Activated T-cell treated with anti-CD3 and anti-CD28 coated beads, Interleukin-2, amount 50 U/mL, for 72 hours (primary cell): Measurements from ENCODE around the gene PAX7. TPM values are rescaled to one million over a fixed set of nuclear protein-coding genes. Genes with fewer than 3 reads are reported as not detected.

Source experiments
- ATAC-seq, 2 donors: fragments of 150-1000 bp; cut with Tn5 transposase; replicated peaks in 1 of 2; 2 replicates each; pipeline ENCODE4 v1.10.0; 2021; ENCODE audit warnings: moderate library complexity in 2 of 2, mild to moderate bottlenecking in 1 of 2
- DNase-seq, 2 donors: peaks; one replicate each; pipeline ENCODE4 v3.0.0; 2021 to 2022; ENCODE audit warnings: mixed read lengths in 1 of 2
- H3K27ac Mint-ChIP-seq: one replicate; pipeline ENCODE4 v1.8.0; 2022; ENCODE audit warnings: mild to moderate bottlenecking, moderate library complexity, mixed read lengths
- H3K27me3 Mint-ChIP-seq: one replicate; pipeline ENCODE4 v1.8.0; 2022; ENCODE audit warnings: low read depth, mixed read lengths
- H3K36me3 Mint-ChIP-seq, 2 donors: one replicate each; pipeline ENCODE4 v1.8.0; 2022; ENCODE audit warnings: mixed read lengths in 2 of 2, mild to moderate bottlenecking in 1 of 2; ENCODE audit not compliant: insufficient read depth in 2 of 2
- H3K4me1 Mint-ChIP-seq: one replicate; pipeline ENCODE4 v1.8.0; 2022; ENCODE audit warnings: low read depth, mixed read lengths
- H3K4me3 Mint-ChIP-seq, 2 donors: one replicate each; pipeline ENCODE4 v1.8.0; 2022; ENCODE audit warnings: mild to moderate bottlenecking in 2 of 2, mixed read lengths in 2 of 2, moderate library complexity in 2 of 2
- H3K9me3 Mint-ChIP-seq, 2 donors: one replicate each; pipeline ENCODE4 v1.8.0; 2022; ENCODE audit warnings: mixed read lengths in 2 of 2
- total RNA-seq, 2 donors: library from RNA; stranded (reverse); gene quantifications; one replicate each; pipeline ENCODE4 v1.2.3, GENCODE V29; 2022

PAX7 gene
- total RNA-seq, 2 donors from 2014 or later: not detected

- H3K4me1 Mint-ChIP-seq: peaks cover 46% of the 10 kb centered on the region
- no peak overlapping the region for H3K27ac Mint-ChIP-seq
- ATAC-seq (no peak), DNase-seq (peak in 1 of 2 donors; percentile 23)
- H3K27me3 Mint-ChIP-seq: peaks cover 98% of the 10 kb centered on the region
- H3K4me3 Mint-ChIP-seq: peak overlapping the region in 1 of 2 donors; percentile 23
- peaks cover 0 to 2% of the 10 kb centered on the region in 2 donors for H3K36me3 Mint-ChIP-seq
- no peaks in the 10 kb centered on the region for H3K9me3 Mint-ChIP-seq
These were observed 2.3 kb downstream of the PAX7 start for GRCh38 chr1:18632783-18633421.

- DNase-seq: no peak
- H3K27me3 Mint-ChIP-seq: peaks cover 98% of the 10 kb centered on the region
- ATAC-seq: peak in 1 of 2 donors; percentile 12
- H3K27ac Mint-ChIP-seq: no peak overlapping the region
- H3K4me1 Mint-ChIP-seq: peaks cover 46% of the 10 kb centered on the region
- no peaks in the 10 kb centered on the region for H3K9me3 Mint-ChIP-seq
- peak overlapping the region in 1 of 2 donors; percentile 23 for H3K4me3 Mint-ChIP-seq
- peaks cover 0 to 2% of the 10 kb centered on the region in 2 donors for H3K36me3 Mint-ChIP-seq
These were observed 2.9 kb downstream of the PAX7 start for GRCh38 chr1:18633422-18634155.

DNA sequence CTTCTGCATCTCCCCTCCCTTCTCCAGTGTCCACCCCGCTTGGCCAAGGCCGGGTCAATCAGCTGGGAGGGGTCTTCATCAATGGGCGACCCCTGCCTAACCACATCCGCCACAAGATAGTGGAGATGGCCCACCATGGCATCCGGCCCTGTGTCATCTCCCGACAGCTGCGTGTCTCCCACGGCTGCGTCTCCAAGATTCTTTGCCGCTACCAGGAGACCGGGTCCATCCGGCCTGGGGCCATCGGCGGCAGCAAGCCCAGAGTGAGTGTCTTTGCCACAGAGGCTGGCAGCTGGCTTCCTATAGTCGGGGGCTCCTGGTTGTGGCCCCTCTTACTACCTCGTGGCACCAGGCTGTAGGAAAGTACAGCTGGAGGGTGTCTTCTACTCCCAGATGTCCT lies 3.6 kb downstream of the PAX7 start:
- peaks cover 0 to 2% of the 10 kb centered on the region in 2 donors for H3K36me3 Mint-ChIP-seq
- H3K4me3 Mint-ChIP-seq: no peak overlapping the region
- H3K27ac Mint-ChIP-seq: no peak overlapping the region
- peaks cover 98% of the 10 kb centered on the region for H3K27me3 Mint-ChIP-seq
- H3K4me1 Mint-ChIP-seq: peaks cover 46% of the 10 kb centered on the region
- DNase-seq (no peak), ATAC-seq (no peak)
- no peaks in the 10 kb centered on the region for H3K9me3 Mint-ChIP-seq

DNA sequence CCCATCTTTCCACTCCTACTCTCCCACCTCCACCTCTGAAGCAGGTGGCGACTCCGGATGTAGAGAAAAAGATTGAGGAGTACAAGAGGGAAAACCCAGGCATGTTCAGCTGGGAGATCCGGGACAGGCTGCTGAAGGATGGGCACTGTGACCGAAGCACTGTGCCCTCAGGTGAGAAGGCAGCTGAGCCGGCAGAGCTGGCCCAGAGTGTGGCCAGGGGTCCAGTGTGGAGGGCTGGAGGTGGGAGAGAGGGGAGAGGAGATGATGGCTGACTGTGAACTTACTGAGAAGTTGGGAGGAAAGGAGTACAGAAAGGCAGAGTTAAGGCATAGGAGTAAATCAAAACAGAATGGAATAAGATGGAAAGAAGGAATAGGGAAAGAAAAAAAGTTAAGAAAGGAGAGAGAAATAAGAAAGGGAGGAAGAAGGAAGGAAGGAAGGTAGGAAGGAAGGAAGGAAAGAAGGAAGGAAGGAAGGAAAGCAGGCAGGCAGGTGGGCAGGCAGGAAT lies 4.5 kb downstream of the PAX7 start:
- H3K9me3 Mint-ChIP-seq: no peaks in the 10 kb centered on the region
- peaks cover 0 to 2% of the 10 kb centered on the region in 2 donors for H3K36me3 Mint-ChIP-seq
- H3K27ac Mint-ChIP-seq: no peak overlapping the region
- DNase-seq (no peak), ATAC-seq (no peak)
- peaks cover 50% of the 10 kb centered on the region for H3K4me1 Mint-ChIP-seq
- peaks cover 100% of the 10 kb centered on the region for H3K27me3 Mint-ChIP-seq
- no peak overlapping the region for H3K4me3 Mint-ChIP-seq

DNA sequence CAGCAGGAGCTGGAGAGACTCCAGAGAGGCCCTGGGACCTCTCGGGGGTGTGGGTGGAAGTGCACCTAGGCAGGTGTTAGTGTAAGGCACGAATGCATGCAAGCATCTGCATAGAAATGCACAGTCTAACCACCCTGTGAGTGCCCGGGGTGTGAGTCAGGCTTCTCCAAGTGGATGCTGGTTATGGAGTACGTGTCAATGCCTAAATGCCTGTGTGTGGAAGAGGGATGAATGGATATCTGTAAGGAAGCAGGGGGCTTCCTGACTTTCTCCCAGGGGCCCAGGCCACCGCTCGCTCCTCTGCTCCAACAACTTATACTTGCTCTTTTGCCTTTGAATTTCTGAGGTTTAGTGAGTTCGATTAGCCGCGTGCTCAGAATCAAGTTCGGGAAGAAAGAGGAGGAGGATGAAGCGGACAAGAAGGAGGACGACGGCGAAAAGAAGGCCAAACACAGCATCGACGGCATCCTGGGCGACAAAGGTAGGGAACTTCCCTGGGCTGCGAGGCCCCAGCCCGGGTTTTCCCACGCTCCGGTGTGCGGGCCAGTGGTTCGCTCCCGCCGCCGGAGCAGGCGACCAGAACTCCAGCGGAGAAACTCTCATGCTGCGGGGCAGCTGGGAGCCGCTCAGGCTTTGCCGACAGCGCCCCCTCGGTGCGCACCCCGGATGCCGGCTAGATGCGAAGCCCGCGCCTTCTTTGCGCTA lies 5.4 kb downstream of the PAX7 start:
- Mint-ChIP-seq H3K27me3 (peaks cover 100% of the 10 kb centered on the region), H3K36me3 (peaks cover 0 to 2% of the 10 kb centered on the region in 2 donors), H3K9me3 (no peaks in the 10 kb centered on the region), H3K27ac (peak overlapping the region; percentile 3), H3K4me1 (peaks cover 53% of the 10 kb centered on the region), H3K4me3 (peak overlapping the region in 1 of 2 donors; percentile 47)
- DNase-seq (peak in 1 of 2 donors; percentile 39), ATAC-seq (peak in 1 of 2 donors; percentile 42)

DNA sequence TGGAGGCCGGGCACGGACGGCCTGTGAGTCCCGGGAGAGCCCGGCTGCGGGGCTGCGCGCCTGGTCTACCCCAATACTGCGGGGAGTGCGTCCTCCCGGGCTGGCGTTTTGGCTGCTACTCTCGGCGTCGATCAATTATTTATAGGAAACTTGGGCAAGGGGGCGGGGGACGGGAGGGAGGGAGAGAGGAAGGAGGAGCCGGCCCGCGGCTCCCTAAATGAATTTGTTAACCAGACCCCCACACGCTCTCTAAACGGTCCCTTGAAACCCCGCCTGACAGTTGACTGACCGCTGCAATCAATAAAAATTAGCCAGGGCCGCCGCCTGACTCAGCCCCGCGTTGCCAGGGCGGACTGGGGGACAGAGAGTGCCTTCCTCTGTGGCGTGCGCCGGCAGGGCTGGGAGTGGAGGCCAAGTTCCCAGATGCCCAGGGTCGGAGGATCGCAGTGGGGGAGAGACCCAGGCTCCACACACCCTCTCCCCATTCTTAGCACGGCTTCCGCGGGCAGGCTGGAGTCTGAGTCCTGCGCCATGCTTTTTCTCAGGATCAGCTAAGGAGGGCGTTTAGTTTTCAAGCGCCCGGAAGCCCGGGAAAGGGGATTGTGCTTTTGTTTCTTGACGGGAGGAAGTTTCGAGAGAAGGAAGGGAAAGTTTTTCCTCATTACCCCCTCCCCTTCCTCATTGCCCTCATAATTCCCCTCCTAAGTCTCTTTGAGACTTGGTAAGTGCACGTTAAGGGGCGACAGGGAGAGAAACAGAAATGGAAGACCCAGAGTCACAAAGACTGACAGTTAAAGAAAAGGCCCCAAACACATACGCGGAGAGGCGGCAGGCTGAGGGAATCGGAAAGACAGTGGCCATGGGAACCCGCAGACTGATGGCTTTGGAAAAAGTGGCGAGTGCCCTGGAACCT lies 6.2 kb downstream of the PAX7 start:
- H3K9me3 Mint-ChIP-seq: no peaks in the 10 kb centered on the region
- no peak overlapping the region for H3K27ac Mint-ChIP-seq
- H3K4me3 Mint-ChIP-seq: peak overlapping the region in 1 of 2 donors; percentile 47
- ATAC-seq (no peak), DNase-seq (no peak)
- peaks cover 0 to 2% of the 10 kb centered on the region in 2 donors for H3K36me3 Mint-ChIP-seq
- peaks cover 100% of the 10 kb centered on the region for H3K27me3 Mint-ChIP-seq
- H3K4me1 Mint-ChIP-seq: peaks cover 52% of the 10 kb centered on the region

DNA sequence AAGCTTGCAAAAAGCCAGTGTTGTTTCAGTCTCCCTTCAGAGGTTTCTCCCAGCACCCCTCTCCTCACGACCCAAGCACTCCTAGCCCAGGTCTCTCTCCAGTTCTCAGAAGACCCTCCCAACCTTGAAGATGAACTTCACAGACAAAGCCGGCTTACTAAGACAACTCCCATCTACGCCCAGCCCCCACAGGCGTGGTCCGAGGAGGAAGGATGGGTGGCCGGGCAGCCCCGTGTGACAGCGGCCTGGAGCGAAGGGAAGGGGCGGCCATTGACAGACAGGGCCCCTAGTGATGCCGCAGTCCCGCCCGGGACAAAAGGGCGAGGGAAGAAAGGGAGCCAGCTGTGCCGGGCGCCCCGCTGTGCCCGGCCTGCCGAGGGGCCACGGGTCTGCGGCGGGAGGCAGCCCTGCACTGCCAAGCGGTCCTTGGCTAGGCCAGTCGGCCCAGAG lies 6.9 kb downstream of the PAX7 start:
- H3K4me3 Mint-ChIP-seq: peak overlapping the region in 1 of 2 donors; percentile 21
- H3K36me3 Mint-ChIP-seq: no peaks in the 10 kb centered on the region
- H3K27ac Mint-ChIP-seq: no peak overlapping the region
- DNase-seq (no peak), ATAC-seq (no peak)
- H3K4me1 Mint-ChIP-seq: peaks cover 48% of the 10 kb centered on the region
- no peaks in the 10 kb centered on the region for H3K9me3 Mint-ChIP-seq
- peaks cover 99% of the 10 kb centered on the region for H3K27me3 Mint-ChIP-seq

DNA sequence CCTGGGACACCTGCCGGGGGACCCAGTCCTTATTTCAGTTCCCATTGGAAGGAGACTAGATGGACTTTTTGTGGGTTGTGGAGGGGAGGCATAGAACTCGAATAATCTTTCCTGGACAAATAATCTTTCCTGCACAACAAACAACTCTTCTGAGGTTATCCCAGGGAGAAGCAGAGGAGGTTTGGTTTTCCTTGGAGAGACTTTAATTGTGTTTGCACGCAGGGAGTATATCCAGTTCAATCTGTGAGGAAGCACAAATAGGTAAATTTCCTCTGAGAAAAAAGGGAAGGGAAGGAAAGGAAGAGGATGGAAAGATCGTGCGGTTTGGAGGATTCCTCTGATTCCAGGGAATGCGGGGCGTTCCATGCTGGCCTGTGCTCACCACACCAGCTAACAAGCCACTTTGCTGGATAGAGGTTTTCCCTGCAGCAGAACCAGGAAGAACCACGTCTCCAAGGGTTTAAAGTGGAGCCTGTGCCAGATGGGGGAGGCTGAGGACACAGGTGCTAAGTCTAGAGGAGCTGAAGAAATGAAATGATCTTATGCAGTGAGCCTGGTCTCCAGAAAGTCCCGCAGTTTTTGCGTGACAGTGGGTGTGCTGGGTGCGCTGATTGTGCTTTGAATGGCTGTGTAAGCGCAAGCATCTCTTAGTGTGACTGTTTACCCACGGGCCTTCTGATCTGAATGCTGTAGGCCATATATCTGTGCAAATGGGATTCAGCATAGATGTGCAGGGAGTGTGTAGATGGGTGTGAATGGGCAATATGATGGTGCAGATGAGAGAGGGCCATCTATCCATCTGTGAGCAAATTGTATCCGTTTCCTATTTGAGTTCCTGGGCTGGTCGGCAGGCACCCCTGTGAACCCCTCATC lies 7.6 kb downstream of the PAX7 start:
- no peaks in the 10 kb centered on the region for H3K36me3 Mint-ChIP-seq
- H3K4me1 Mint-ChIP-seq: peaks cover 45% of the 10 kb centered on the region
- ATAC-seq (no peak), DNase-seq (no peak)
- H3K27ac Mint-ChIP-seq: no peak overlapping the region
- no peak overlapping the region for H3K4me3 Mint-ChIP-seq
- H3K27me3 Mint-ChIP-seq: peaks cover 99% of the 10 kb centered on the region
- H3K9me3 Mint-ChIP-seq: no peaks in the 10 kb centered on the region

DNA sequence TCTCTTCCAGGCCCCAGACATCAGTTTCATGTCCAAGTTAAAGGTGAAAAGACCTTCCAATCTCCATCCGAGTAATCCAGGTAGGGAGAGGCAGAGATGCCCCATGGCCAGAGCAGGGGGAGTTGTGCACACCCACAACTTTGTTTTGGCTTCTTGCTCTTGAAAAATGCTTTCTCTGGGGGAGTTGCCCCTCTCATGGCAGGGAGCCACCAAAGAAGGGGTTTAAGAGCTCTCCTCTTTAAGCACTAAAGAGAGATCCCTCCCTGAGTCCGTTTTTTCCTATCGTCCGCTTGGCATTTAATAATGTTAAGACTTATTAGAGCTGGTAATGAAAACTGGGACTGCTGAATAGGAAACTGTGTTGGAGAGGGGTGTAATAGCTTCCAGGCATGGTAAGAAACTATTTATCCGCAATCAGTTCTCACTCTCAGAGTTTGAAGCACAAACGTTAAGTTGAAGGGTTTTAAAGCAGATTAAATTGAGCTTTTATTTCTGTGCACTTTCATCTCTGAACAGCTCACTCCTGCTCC lies 8.3 kb downstream of the PAX7 start:
- ATAC-seq (no peak), DNase-seq (no peak)
- Mint-ChIP-seq H3K4me3 (no peak overlapping the region), H3K9me3 (no peaks in the 10 kb centered on the region), H3K36me3 (no peaks in the 10 kb centered on the region), H3K27ac (no peak overlapping the region), H3K27me3 (peaks cover 96% of the 10 kb centered on the region), H3K4me1 (peaks cover 45% of the 10 kb centered on the region)

DNA sequence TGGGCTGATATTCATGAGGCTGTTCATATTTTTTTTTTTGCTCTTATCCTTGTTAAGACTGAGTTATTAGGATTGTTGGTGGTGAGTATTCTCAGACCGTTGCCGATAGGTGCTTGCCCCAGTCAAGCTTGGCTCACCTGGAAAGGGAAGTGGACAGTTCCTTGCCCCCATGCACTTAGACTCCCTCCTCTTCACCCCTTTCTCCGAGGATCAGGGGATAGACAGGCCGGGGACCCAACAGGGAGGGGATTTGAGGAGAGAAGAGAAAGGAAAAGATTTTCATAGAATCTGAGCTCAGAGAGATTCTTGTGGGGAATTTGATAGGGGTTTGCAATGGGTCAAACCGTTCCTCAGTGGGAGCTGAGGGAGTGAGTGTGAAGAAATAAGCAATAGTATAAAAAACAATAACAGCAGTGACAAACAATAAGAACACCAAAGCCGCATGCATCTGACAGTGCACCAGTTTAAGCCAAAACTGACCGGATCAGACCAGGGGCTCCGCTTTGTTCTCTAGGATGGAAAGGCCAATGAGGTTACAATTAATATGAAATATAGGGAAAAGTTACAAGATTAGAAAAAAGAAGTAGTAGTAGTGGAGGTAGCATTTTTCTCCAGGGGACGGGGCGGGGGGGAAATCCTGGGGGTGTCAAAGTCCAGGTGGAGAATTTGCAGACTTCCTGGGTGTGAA lies 8.9 kb downstream of the PAX7 start:
- H3K9me3 Mint-ChIP-seq: no peaks in the 10 kb centered on the region
- peak overlapping the region; percentile 79 for H3K27ac Mint-ChIP-seq
- peaks cover 40% of the 10 kb centered on the region for H3K4me1 Mint-ChIP-seq
- peaks cover 96% of the 10 kb centered on the region for H3K27me3 Mint-ChIP-seq
- ATAC-seq (no peak), DNase-seq (no peak)
- no peaks in the 10 kb centered on the region for H3K36me3 Mint-ChIP-seq
- H3K4me3 Mint-ChIP-seq: no peak overlapping the region
